B cell (primary cell): ENCODE data around the gene TMEM255B.

Experiments
- CTCF ChIP-seq: fragments of 200-600 bp; IDR thresholded peaks from one replicate; pipeline ENCODE4 v1.8.0; 2022; ENCODE audit warnings: antibody characterized with exemption, mild to moderate bottlenecking
- EZH2 ChIP-seq: IDR thresholded peaks from 2 replicates; pipeline ENCODE4 v1.6.1; 2012; ENCODE audit warnings: borderline replicate concordance, low read depth, mild to moderate bottlenecking, moderate library complexity, low read length; ENCODE audit not compliant: insufficient read depth, poor library complexity, severe bottlenecking

- TF ChIP-seq CTCF: no peak
- TF ChIP-seq EZH2: no peak
Measured at GRCh38 chr13:113864273-113864890, 105.4 kb downstream of the TMEM255B start.
